BJ (cell line): ENCODE measurements around the gene MRPL45. TPM values are rescaled to one million over a fixed set of nuclear protein-coding genes. Genes with fewer than 3 reads are reported as not detected.

ENCODE experiments used
- CTCF ChIA-PET: fragments of 350-600 bp; formaldehyde crosslinking; extraction: SDS; loops from one replicate; lab custom pipeline; 2021; ENCODE audit warnings: antibody characterized with exemption, inconsistent platforms; lab: Yijun Ruan, JAX
- POLR2A ChIA-PET: fragments of 300-600 bp; sonication (Branson Sonifier 250); formaldehyde crosslinking; extraction: SDS; loops from one replicate; lab custom pipeline; 2021; ENCODE audit warnings: antibody characterized with exemption; lab: Charles Lee
- DNase-seq: peaks from one replicate; pipeline ENCODE4 v3.0.0-alpha.2; 2011; ENCODE audit warnings: low read depth
- H3K27me3 ChIP-seq: 2 replicates; pipeline ENCODE4 v1.6.0; 2011; ENCODE audit warnings: low read length; ENCODE audit not compliant: control insufficient read depth, insufficient read depth
- H3K36me3 ChIP-seq: 2 replicates; pipeline ENCODE4 v1.5.1; 2011; ENCODE audit warnings: low read length; ENCODE audit not compliant: control insufficient read depth, insufficient read depth
- H3K4me3 ChIP-seq: 2 replicates; pipeline ENCODE4 v1.5.1; 2011; ENCODE audit warnings: low read depth, mild to moderate bottlenecking, control low read depth, low read length
- CTCF ChIP-seq: IDR thresholded peaks from 2 replicates; pipeline ENCODE4 v1.5.1; 2011; ENCODE audit warnings: low read depth, mild to moderate bottlenecking, control low read depth, inconsistent platforms, low read length, moderate library complexity; ENCODE audit not compliant: insufficient read depth
- polyA plus RNA-seq: library from polyadenylated mRNA; depleted of rRNA; stranded (reverse); fragments of >200 nt; gene quantifications from 2 replicates; pipeline ENCODE4 v1.2.3, GENCODE V29; 2011

MRPL45 gene
- polyA plus RNA-seq, 1 experiment = 58.9 TPM

GRCh38 chr17:38352245-38353085 lies 55.5 kb downstream of the MRPL45 start:
- TF ChIP-seq CTCF = no peak
- ChIA-PET POLR2A (interaction anchor here (0.5 to 0.6 kb wide), 3 partner anchors 65 to 390 kb away, joined by 3 to 11 read pairs (median 3); no protein-coding TSS in a partner anchor), CTCF (interaction anchor here (0.6 to 13.8 kb wide), 8 partner anchors 13 to 104 kb away, joined by 3 to 318 read pairs (median 3); no protein-coding TSS in a partner anchor)
- no peak for DNase-seq
- Histone ChIP-seq H3K4me3 (peak overlapping the region; percentile 83), H3K36me3 (no peaks in the 10 kb centered on the region), H3K27me3 (no peaks in the 10 kb centered on the region)

DNA sequence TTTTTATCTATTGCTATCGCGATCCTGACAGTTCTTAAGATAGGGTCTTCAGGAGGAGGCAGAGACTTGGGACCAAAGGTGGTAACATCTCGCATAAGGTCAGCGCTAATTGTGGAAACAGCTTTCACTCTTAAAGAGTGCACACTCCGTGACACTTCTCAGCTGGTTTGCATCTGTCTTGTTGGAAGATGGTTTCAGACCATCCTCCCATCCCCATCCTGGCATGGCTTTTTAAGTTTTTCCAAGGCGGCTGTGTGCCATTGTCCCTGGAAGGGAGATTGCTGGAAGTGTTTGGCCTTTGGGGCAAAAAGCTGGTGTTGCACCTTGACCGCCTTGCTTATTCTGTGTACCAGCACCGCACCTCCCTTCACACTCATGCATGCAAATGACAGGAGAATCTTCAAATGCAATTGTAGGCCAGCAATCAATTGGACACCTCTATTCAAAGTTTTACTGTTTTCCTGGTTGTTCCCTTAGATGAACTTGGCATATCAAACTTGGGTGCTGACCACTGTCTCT lies 56.2 kb downstream of the MRPL45 start:
- CTCF ChIA-PET = interaction anchor here (0.8 to 13.8 kb wide), 6 partner anchors 9 to 103 kb away, joined by 3 to 318 read pairs (median 3); no protein-coding TSS in a partner anchor
- H3K4me3 ChIP-seq = peak overlapping the region; percentile 83
- no peak for DNase-seq

GRCh38 chr17:38353668-38354067 lies 56.7 kb downstream of the MRPL45 start:
- POLR2A ChIA-PET = no interaction called here
- H3K36me3 ChIP-seq = no peaks in the 10 kb centered on the region
- TF ChIP-seq CTCF = no peak
- H3K4me3 ChIP-seq = no peak overlapping the region; the same call in 1 of the 2 replicates
- H3K27me3 ChIP-seq = no peaks in the 10 kb centered on the region
- CTCF ChIA-PET = interaction anchor here (0.8 to 13.8 kb wide), 8 partner anchors 9 to 75 kb away, joined by 3 to 318 read pairs (median 3); no protein-coding TSS in a partner anchor
- no peak for DNase-seq

More for the DNA sequence above, 56.2 kb downstream of the MRPL45 start:
- no peaks in the 10 kb centered on the region for H3K27me3 ChIP-seq
- TF ChIP-seq CTCF = no peak
- no peaks in the 10 kb centered on the region for H3K36me3 ChIP-seq
- POLR2A ChIA-PET = interaction anchor here (0.5 kb wide), 1 partner anchor 390 kb away, joined by 11 read pairs; no protein-coding TSS in a partner anchor

DNA sequence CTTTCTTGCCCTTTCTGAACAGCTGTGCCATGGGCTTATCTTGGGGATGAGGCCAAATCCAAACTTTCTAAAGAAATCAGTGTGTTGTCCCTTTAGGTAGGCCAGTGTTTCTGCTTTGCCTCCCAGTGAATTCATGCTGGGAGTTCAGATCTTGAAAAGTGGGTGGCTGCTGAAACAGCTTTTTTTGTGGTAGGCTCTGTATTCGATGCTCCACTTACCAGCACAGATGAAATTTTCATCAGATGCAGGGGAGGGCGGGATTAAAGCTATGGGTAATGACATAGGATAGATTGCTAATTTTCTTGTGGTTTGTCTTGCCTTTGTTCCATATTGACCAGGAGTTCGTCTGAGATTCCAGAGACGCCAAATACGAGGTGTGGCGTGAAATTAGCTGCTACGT lies 57.5 kb downstream of the MRPL45 start:
- ChIA-PET POLR2A (no interaction called here), CTCF (interaction anchor here (0.6 to 13.8 kb wide), 10 partner anchors 8 to 313 kb away, joined by 3 to 318 read pairs (median 3); no protein-coding TSS in a partner anchor)
- no peaks in the 10 kb centered on the region for H3K27me3 ChIP-seq
- no peak for DNase-seq
- no peak overlapping the region for H3K4me3 ChIP-seq
- H3K36me3 ChIP-seq = no peaks in the 10 kb centered on the region
- no peak for TF ChIP-seq CTCF

DNA sequence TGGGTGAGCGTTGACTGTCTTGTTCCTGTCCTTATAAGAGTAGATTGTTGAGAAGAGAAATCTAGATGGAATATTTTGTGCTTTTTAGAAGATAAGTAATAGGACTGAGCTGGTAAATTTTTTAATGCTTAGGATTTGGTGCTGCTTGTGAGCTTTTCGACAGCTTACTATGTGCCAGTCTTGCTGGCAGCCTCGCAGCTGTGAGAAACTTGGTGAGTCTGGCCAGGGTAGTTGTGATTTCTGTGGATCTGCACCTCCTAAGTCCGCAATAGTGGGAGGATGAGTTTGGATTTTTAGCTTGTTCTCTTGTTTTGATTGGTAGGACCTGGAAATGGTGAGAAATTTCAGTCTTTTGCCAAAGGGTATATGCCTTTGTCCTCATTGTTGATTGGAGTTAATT lies 58.3 kb downstream of the MRPL45 start:
- CTCF ChIA-PET = interaction anchor here (1.2 to 13.8 kb wide), 6 partner anchors 10 to 312 kb away, joined by 3 to 318 read pairs (median 4); no protein-coding TSS in a partner anchor
- Histone ChIP-seq H3K4me3 (no peak overlapping the region), H3K27me3 (no peaks in the 10 kb centered on the region), H3K36me3 (no peaks in the 10 kb centered on the region)
- DNase-seq = no peak
- TF ChIP-seq CTCF = no peak
- POLR2A ChIA-PET = no interaction called here
